Transverse colon (tissue), 4 donors: Measurements from ENCODE around the gene LSM7.

Experiments used
- CTCF ChIP-seq, 5 experiments: fragments of 200-600 bp in 3 of 5; fragments of 450-650 bp in 2 of 5; sonication (generic) in 3 of 5; IDR thresholded peaks; 1 replicate in 2 of 5; 2 replicates in 3 of 5; pipeline ENCODE4 v1.5.1; 2016 to 2017; ENCODE audit warnings: antibody characterized with exemption in 5 of 5, inconsistent platforms in 3 of 5, mild to moderate bottlenecking in 2 of 5, moderate library complexity in 1 of 5
- EP300 ChIP-seq: sonication (generic); formaldehyde crosslinking; IDR thresholded peaks from one replicate; pipeline ENCODE4 v1.6.1; 2017; ENCODE audit warnings: antibody characterized with exemption, low read depth
- POLR2AphosphoS5 ChIP-seq, 3 donors: sonication (generic); formaldehyde crosslinking; IDR thresholded peaks; one replicate each; pipeline ENCODE4 v1.6.1; 2016; ENCODE audit warnings: antibody characterized with exemption in 3 of 3

DNA sequence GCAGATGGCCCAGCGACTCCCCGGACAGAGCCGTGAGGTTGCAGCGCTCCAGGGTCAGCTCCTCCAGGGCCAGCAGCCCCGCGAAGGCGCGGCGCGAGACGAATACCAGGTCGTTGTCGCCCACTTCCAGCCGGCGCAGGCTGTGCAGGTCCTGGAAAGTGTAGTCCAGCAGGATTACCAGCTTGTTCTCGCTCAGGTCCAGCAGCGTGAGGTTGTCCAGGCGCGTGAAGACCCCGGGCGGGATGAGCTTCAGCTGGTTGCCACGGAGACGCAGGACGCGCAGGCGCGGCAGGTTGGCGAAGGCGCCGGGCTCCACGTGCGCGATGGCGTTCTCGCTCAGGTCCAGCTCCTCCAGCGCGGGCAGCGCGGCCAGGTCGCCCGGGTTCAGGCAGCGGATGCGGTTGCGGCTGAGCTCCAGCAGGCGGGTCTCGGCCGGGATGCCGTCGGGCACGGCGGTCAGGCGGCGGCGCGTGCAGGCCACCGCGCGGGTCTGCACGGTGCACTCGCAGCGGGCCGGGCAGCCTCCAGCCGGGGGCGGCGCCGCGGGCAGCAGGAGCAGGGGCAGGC, 37.1 kb downstream of the LSM7 start:
- no peak for TF ChIP-seq CTCF (IDR thresholded peaks at IDR 0.05)
- TF ChIP-seq EP300 = no peak
- TF ChIP-seq POLR2AphosphoS5 (IDR thresholded peaks at IDR 0.05) = no peak
